GM21619 (cell line): Measurements from ENCODE around the gene BCL6B.
"Not testable (repeated sequence)": the region's sequence is repeated elsewhere in the genome, so short reads cannot be mapped to it uniquely, and the experiment has no call there.

ENCODE experiments used
- ATAC-seq: cut with Tn5 transposase; IDR thresholded peaks from one replicate; pipeline ENCODE4 v1.9.1; 2021; ENCODE audit not compliant: unreplicated experiment

The BCL6B gene

GRCh38 chr17:7022781-7023571 lies at the start of gene BCL6B:
Gene BCL6B, plus strand, starts transcription at chr17:7023050. Its CDS starts 622 bp downstream, at chr17:7023672.
- no peak for ATAC-seq

DNA sequence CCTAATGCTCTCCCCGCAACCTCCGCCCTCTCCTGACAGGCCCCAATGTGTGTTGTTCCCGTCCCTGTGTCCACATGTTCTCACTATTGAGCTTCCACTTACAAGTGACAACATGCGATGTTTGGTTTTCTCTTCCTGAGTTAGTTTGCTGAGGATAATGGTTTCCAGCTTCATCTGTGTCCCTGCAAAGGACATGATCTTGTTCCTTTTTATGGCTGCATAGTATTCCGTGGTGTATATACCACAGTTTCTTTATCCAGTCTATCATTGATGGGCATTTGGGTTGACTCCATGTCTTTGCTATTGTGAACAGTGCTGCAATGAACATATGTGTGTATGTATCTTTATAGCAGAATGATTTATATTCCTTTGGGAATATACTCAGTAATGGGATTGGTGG lies 43.4 kb upstream of the BCL6B start:
- ATAC-seq = not testable (repeated sequence)

- ATAC-seq = no peak
Observed at GRCh38 chr17:6981426-6981825, 41.4 kb upstream of the BCL6B start.

GRCh38 chr17:6985266-6985665 lies 37.6 kb upstream of the BCL6B start:
- no peak for ATAC-seq

- no peak for ATAC-seq
Observed at GRCh38 chr17:6986676-6987075, 36.2 kb upstream of the BCL6B start.

DNA sequence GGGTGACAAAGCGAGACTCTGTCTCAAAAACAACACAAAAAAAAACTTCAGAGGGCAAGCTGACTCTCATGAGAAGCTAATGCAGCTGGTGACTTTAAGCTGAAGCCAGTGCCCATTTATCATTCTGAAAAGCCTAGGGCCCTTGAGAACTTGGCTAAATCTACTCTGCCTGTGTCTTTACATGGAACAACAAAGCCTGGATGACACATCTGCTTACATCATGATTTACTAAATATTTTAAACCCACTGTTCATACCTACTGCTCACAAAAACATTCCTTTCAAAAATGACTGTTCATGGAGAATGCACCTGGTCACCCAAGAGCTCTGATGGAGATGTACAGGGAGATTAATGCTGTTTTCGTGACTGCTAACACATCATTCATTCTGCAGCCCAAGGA lies 33.1 kb upstream of the BCL6B start:
- ATAC-seq = no peak

DNA sequence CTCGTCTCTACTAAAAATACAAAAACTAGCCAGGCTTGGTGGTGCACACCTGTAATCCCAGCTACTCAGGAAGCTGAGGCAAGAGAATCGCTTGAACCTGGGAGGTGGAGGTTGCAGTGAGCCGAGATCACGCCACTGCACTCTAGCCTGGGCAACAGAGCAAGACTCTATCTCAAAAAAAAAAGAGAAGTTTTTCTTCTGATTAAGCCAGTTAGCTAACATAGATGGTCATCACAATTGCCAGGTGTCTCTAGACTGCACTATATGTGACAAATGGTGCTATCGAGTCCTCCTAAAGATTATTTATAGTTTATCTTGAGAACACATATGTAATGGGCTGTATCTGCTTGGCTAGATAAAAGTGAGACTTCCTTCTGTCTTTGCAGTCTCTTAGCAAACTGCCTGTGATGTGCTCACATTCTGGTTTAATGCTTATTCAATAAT lies 29.2 kb upstream of the BCL6B start:
- not testable (repeated sequence) for ATAC-seq

DNA sequence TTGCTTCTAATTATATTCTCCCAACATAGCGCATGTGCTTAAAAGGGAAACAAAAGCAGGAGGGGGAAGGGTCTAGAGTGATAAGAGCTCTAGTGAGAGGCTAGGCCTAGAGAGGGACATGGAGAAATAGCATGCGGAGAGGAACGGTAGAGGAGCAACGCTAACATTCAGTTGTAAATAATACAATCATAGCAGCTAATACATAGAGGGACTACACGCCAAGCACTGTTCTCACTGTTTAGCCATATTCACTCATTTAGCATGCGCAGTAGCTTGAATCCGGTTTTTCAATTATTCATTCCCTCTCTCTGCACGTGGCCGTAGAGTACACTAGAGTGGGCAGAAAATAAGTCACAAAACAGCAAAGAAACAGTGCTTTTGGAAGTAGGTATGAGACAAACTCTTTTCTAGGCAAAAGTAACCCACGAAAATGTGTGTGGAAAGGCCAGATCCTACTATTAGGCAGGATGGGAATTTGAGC lies 28.7 kb upstream of the BCL6B start:
- ATAC-seq = no peak

GRCh38 chr17:6994666-6995256 lies 28.1 kb upstream of the BCL6B start:
- no peak for ATAC-seq

DNA sequence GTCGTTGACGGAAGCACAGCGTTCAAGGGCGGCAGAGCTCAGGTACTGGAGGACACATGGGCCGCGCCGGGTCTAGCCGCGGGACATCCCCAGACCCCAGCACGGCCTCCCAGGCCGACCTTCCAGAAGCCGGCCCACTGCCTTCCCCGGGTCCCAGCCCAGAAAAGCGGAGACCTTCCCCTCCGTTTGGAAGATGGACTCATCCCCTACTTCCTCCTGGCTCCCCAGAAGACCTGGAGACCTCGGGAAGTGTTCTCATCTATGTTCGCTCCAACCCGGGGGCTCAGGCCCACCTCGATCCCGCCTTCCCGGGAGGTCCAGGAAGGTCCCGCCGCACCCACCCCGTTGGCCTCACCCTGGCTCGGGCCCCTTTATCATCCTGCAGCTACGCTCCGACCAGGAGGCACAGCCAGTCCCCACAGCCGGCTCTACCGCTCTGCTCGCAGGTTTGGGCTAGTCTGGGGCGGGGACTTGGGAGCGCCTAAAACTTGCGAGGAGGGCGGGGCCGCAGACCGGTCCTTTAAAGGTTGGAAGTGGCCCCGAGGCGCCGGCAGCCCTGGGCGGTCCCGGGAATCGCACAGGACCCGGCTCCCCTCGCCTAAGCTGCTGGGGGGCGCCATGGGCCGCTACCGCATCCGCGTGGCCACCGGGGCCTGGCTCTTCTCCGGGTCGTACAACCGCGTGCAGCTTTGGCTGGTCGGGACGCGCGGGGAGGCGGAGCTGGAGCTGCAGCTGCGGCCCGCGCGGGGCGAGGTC lies 27.2 kb upstream of the BCL6B start, which contains the start of gene ALOX12:
TSS of gene ALOX12 (plus strand) at position 550 of the 756 bp plus-strand sequence. CDS start at position 619, 69 bp downstream.
- ATAC-seq = no peak

DNA sequence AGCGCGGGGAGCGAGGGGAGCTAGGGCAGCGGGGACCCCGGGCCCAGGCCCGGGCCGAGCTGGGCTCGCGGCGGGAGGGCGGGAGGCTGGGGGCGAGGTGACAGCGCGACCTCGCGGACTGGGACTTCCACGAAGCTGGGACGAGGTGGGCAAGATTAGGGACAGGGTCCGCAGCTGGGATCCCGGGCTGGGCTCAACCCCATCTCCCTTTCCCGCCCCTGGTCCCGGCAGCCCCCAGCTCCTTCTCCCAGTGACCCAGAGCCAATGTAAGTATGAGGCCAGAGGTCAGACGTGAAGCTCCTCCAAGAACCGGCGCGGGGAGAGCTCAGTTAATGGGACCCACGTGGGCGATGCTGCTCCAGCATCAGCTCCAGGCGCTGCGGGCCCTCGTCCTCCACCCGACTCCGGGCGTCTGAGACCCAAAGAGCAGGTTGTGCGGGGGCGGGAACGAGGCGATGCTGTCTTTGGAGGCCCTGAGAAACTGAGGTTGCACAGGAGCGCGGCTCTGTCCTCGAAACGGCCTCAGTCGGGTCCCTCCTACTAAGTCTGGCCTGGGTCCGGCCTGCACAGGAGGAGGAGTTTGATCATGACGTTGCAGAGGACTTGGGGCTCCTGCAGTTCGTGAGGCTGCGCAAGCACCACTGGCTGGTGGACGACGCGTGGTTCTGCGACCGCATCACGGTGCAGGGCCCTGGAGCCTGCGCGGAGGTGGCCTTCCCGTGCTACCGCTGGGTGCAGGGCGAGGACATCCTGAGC lies 26.4 kb upstream of the BCL6B start:
- no peak for ATAC-seq

DNA sequence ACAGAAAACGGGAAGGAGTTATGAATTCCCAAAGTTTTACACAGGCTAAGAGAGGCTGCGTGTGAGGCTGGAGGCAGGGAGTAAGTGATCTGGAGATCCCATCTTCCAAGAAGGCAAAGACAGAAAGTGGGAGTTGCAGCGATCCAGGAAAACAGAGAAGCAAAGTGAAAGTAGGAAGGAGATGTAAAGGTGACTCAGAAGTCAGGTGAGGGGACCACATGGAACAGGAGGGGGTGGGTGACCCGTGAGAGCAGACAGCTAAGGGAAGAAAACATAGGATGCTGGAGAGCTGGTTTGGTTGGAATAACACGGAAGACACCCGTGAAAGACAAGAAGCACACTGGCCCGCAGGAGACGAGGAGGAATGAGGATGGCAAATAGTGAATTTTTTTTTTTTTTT lies 25.7 kb upstream of the BCL6B start:
- no peak for ATAC-seq

- no peak for ATAC-seq
Observed at GRCh38 chr17:6998855-6999508, 23.9 kb upstream of the BCL6B start.

- ATAC-seq = no peak
Observed at GRCh38 chr17:7001318-7001961, 21.4 kb upstream of the BCL6B start.

DNA sequence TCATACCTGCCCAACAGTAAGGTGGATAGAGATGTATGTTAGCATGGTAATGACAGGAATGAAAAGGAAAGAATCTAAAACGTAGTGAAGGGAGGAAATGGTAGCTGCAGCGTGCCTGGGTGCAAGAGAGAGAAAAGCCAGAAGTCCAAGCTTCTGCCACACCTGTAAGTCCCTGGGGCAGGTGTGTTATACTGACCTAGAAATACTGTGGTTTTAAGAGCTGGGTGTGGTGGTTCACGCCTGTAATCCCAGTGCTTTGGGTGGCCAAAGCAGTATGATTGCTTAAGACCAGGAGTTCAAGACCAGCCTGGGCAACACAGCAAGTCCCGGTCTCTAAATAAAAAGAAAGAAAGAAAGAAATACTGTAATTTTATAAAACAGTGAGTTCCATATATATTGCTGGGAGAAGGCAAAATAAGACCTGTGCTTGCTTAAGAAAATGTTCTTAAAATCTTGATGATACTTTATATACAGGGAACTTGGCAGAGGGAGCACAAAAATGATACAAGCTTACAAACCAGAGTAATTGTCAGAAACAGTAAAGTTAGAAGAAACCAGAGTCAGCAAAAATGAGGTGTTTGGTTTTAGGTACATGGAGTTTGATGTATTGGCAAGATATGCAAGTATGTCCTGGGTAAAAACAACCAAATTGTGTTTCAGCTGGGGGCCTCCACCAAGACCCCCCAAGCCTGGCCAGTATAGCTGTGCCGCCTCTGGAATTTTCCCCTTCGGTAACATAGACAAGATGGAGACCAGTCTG lies 20.4 kb upstream of the BCL6B start:
- ATAC-seq = no peak

DNA sequence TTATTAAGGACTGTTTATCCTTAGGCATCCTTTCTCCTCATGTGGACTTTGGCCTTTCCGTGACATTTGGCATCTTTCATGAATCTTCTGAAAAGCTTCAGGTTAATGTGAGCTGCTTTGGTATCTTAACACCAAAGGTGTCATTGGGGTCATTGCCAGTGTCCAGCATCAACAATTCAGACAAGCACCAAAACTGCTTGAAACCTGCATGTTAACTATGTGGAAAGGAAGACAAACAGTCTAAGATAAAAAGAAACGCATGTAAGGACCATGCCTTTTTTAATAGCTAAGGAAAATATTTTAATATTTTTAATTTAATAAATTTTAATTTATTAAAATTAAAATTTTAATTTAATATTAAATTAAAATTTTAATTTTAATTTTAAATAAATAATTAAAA lies 19.1 kb upstream of the BCL6B start:
- no peak for ATAC-seq

- no peak for ATAC-seq
Observed at GRCh38 chr17:7004398-7005253, 18.2 kb upstream of the BCL6B start.

DNA sequence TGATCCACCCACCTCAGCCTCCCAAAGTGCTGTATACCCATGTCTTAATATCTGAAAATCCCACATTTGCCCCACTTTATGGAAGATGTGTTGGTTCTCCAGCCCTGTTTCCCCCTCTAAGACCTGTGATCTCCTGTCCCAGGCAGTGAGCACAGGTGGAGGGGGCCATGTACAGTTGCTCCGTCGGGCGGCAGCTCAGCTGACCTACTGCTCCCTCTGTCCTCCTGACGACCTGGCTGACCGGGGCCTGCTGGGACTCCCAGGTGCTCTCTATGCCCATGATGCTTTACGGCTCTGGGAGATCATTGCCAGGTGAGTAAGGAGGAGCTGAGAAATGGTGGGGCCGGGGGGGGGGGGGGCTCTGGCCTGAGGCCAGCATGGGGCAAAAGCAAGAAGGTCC lies 17.1 kb upstream of the BCL6B start:
- no peak for ATAC-seq
